GM19023 (cell line): ENCODE data around the gene PIP4P1.
A peak's percentile ranks its signal among the peaks of the same experiment; 100 is the strongest.

Experiments used
- ATAC-seq: cut with Tn5 transposase; IDR thresholded peaks from one replicate; pipeline ENCODE4 v1.9.1; 2021; ENCODE audit warnings: mild to moderate bottlenecking, moderate library complexity; ENCODE audit not compliant: unreplicated experiment

Gene PIP4P1

DNA sequence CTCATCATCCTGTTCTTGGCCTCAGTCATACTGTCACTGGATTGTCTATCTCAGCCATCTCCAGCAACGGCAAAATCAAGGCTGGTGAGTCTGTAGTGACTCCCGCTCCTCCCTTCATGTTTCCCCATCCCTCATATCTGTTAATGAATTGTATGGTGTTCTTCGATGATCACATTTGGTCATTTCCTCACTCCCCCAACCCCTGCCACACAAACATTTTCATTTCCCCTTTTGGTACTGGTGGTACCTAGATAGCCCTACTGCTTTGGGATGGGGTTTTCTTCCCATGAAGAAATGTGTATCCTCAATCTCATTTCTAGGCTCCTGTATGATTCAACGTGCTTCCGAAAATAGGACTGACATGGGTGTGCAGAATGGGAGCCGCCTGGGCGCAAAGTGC, 22.6 kb downstream of the PIP4P1 start:
- ATAC-seq, result no peak

- no peak for ATAC-seq
Observed at GRCh38 chr14:20436363-20436755, 24.9 kb downstream of the PIP4P1 start.

- no peak for ATAC-seq
Observed at GRCh38 chr14:20435582-20436362, 25.5 kb downstream of the PIP4P1 start, which contains the start of gene KLHL33. Gene KLHL33 (minus strand): TSS chr14:20436166. CDS start chr14:20435811, 355 bp downstream.

DNA sequence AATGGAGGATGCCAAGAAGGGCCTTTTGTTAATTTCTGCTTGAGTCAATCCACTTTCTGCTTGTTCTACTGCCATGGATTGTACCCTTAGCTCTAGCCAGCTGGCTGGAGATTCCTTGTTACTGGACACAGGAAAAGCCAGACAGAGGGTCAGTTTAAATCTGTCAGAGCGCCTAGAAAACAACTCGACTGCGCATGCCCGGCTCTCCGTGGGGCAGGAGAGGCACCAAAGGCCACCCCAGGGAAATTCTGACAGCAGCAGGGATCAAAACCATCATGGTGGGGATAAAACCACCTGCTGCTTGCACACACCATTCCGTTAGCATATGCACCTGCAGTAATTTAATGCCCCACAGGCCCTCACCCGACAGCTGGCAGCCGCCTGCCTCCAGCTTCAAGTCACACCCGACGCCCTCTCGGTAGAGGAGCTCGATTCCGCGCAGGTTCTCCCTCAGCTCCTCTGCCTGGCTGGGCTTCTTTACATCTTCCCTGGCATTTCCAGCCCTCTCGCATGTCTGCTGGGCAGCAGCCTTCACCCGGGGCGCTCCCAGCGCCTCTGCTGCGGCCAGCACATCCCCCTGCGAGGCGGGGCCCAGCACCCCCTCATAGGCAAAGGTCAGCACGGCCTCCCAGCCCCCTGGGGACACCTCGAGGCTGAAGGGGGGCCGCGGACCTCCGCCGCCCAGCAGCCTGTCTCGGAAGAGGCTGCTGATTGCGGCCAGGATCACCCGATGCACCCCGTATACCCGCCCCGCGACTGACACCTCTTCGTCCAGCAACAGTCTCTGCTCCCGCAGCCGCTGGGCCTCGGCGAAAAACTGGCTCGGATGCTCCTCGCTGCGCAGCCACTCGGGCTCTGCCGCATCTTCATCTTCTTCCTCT, 26.3 kb downstream of the PIP4P1 start:
- no peak for ATAC-seq

DNA sequence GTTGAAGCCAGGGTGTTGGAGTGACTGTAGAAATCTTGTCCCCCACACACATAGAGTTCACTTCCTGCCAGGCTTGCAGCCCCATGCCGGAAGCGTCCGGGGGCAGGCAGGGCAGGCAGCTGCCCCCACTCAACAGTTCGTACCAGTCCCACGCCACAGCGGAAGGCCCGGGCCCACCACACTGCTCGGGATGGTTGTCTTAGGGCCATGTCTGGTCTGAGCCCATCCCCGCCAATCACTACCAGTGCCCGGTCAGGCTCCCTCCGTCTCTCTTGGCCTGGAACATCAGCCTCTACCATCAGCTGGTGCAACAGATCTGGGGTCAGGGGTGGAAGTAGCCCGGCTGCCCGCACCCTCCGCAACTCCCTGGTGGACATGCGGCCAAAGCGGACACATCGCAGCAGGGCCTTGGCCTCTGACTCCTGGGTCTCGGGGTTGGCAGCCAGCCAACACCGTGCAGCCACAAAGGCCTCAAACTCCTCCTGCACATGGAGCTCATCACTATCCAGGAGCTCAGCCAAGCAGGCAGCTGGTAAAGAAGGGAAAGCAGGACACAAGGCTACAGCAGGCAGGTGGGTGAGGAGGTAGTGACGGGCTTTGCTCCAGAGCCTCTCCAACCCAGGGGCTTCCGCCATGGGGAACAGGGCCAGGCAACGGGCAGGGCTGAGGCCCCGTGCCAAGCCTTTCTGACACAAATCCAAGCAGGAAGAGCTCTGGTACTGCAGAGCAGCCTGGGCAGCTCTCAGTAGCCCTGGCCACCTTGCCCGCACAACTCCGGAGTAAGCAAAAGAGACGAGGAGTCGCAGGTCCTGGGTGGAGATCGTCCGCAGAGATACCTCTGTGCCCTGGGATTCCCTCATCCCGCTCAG, 31.2 kb downstream of the PIP4P1 start:
- ATAC-seq, result no peak

- ATAC-seq, result no peak
Observed at GRCh38 chr14:20428802-20429201, 32.4 kb downstream of the PIP4P1 start.

DNA sequence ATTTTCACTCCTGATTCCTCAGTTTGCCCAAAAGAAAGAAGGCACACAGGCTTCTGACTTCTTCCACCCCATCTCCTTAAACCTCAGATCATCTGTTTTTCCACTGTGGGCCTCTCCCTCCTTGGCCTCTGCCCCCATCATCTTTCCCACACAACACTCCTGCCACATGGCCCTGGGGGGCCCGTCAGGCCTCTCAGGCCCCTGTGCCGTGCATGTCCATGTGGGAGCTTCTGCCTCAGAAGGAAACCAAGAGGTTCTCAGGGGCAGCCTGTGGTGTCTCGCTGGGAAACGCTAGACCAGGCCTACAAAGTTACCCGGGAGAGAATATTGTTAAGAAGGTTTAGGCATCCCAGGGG, 33.2 kb downstream of the PIP4P1 start:
- ATAC-seq, result peak; percentile 40

- ATAC-seq, result peak; percentile 64
Observed at GRCh38 chr14:20427231-20428009, 33.8 kb downstream of the PIP4P1 start.

DNA sequence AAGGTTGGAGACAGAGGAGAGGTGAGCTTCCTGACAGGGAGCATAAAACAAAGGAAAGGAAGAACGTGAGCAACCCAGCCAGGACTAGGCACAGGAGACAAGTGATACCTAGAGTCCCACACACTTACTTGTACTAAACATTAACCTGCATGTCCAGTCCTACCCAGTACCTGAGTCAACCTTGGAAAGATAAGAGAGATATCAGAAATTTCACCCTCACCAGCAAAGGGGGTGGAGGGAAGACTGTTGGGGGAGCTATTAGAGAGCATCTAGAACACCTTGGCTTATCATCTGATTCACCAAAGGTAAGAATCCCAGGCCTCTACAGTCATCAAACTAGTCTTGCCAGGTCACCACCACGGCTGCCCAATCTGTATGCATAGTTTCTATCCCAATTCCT, 36.4 kb downstream of the PIP4P1 start:
- ATAC-seq, result no peak

GRCh38 chr14:20422886-20423285, 38.3 kb downstream of the PIP4P1 start:
- ATAC-seq, result no peak

GRCh38 chr14:20421267-20421666, 40.0 kb downstream of the PIP4P1 start:
- no peak for ATAC-seq

DNA sequence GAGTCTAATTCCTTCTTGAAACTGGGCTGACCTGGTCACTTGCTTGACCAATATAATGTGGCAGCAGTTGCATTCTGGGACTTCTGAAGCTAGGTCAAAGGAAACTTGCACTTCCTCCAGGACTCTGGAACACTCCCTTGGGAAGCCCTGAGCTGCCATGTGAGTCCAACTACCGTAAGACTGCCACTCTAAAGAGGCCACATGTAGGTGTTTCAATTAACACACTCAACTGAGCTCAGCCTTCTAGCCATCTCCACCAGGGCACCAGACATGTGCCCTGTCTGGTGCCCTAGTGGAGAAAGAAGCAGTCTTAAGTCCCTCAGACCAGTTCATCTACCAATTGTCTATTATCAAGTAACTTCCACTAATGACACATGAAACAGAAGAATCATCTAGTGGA, 41.8 kb downstream of the PIP4P1 start:
- no peak for ATAC-seq

GRCh38 chr14:20418501-20418909, 42.7 kb downstream of the PIP4P1 start:
- no peak for ATAC-seq

GRCh38 chr14:20417250-20418186, 43.7 kb downstream of the PIP4P1 start:
- no peak for ATAC-seq

- no peak for ATAC-seq
Observed at GRCh38 chr14:20416223-20416622, 45.0 kb downstream of the PIP4P1 start.

GRCh38 chr14:20415782-20416206, 45.4 kb downstream of the PIP4P1 start:
- ATAC-seq, result peak; percentile 43

DNA sequence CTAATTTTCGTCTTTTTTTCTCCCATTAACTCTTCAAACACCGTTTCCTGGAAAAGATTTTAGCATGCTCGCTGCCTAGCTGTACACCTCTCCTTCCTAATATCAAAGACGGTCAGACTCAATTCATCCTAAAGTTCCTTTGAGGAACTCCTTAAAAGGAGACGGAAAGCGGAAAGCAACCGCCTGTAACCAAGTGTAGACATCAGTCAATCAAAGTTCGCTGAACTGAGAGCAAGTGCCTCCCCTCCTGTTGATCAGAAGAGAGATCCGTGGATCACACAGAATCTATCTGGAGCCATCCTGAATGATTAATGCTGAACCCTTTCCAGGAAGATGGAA, 47.5 kb downstream of the PIP4P1 start:
- ATAC-seq, result peak; percentile 40

DNA sequence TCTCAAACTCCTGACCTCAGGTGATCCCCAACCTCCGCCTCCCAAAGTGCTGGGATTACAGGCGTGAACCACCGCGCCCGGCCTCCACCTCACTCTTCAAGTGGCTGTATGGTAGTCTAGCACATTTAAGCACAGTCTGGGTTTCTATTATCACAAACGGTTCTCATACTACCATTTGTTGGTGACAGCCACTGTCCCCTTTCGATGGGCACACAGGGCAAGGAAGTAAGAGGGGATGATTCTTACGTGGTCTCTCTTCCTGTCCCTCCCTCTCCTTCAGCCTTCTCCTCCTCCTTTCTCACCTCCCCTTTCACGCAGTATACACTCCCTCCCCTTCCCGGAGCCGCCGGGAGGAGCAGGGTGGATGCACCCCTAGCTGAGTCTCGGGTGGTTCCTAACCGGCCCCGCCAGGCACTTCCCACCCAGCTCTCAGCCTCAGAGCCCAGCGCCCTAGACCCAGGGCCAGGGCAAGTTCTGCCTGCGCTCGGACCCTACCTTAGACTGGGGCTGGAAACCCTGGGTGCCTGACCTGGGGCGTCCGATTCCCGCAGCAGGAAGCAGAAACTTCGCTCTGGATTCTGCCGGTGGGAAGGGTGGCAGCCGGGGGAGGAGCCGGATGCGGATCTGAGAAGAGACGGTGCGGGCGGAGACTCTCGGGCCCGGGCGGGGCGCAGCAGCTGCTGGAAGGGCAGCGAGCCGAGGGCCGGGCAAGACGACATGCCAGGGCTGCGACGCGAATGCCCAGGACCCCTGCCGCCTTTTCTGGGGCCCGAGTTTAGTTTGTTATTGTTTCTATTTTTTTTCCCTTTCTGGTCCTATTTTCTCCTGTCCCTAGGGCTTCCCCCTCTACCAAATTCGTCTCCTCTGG, 48.1 kb downstream of the PIP4P1 start, which contains the start of gene TEP1:
TSS of gene TEP1 (minus strand) at position 626 of the 868 bp plus-strand sequence. CDS start 5,062 bp downstream, outside the sequence.
- peak; percentile 87 for ATAC-seq
